Measurements from ENCODE around the gene GPRIN3. TPM values are rescaled to one million over a fixed set of nuclear protein-coding genes. Genes with fewer than 3 reads are reported as not detected.

Gene GPRIN3
- total and polyA plus RNA-seq, 2 experiments from 2014 or later: 0.74 to 3.2 TPM

- TF ChIP-seq REST (IDR thresholded peaks at IDR 0.05; ENCODE audit: unreplicated experiment) (no peak), CREB1 (CRISPR knock-in tag; IDR thresholded peaks at IDR 0.05; ENCODE audit: low read depth) (no peak), ETS1 (IDR thresholded peaks at IDR 0.05) (no peak), POLR2AphosphoS5 (IDR thresholded peaks at IDR 0.05; ENCODE audit: low read depth) (no peak), EZH2 (IDR thresholded peaks at IDR 0.05; ENCODE audit: low read depth, unreplicated experiment) (no peak), NANOG (IDR thresholded peaks at IDR 0.05; ENCODE audit: borderline replicate concordance) (no peak)
- TF ChIP-seq, protein P1, sequence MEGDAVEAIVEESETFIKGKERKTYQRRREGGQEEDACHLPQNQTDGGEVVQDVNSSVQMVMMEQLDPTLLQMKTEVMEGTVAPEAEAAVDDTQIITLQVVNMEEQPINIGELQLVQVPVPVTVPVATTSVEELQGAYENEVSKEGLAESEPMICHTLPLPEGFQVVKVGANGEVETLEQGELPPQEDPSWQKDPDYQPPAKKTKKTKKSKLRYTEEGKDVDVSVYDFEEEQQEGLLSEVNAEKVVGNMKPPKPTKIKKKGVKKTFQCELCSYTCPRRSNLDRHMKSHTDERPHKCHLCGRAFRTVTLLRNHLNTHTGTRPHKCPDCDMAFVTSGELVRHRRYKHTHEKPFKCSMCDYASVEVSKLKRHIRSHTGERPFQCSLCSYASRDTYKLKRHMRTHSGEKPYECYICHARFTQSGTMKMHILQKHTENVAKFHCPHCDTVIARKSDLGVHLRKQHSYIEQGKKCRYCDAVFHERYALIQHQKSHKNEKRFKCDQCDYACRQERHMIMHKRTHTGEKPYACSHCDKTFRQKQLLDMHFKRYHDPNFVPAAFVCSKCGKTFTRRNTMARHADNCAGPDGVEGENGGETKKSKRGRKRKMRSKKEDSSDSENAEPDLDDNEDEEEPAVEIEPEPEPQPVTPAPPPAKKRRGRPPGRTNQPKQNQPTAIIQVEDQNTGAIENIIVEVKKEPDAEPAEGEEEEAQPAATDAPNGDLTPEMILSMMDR (conservative IDR thresholded peaks at IDR 0.05; ENCODE audit: low read depth in 2 of 2): no peak
These were observed 31.3 kb downstream of the GPRIN3 start (continued) for GRCh38 chr4:89276296-89276695.

DNA sequence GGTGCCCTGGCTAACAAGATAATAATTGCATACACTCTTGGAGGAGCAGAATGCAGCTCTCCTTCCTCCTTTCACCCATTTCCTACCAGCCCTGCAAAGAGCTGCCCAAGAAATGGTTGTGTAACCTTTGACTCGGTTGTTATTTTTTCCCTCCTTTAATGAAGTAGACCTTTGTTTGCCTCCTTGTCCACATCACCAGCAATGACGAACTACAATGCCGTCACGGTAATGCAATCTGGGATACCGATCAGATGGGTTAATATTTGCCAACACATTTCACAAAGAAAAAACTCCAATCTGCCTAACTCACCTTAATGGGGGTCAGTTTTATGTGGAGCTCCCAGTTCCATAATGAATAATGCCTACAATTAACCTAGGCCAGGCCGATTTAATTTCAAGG lies 32.0 kb downstream of the GPRIN3 start:
- no peaks in the 10 kb centered on the region for H3K27me3 ChIP-seq (ENCODE audit: insufficient read depth)
- DNase-seq (ENCODE audit: low spot score) (no peak), ATAC-seq (no peak)
- no peaks in the 10 kb centered on the region; the same call in 2 of the 3 replicates for H3K36me3 Mint-ChIP-seq (ENCODE audit: low read depth)
- H3K79me2 ChIP-seq (replicated peaks; ENCODE audit: insufficient read depth): no peaks in the 10 kb centered on the region
- TF ChIP-seq POLR2AphosphoS5 (IDR thresholded peaks at IDR 0.05; ENCODE audit: low read depth): no peak
- TF ChIP-seq ETS1 (IDR thresholded peaks at IDR 0.05): no peak
- TF ChIP-seq, protein P1 (conservative IDR thresholded peaks at IDR 0.05; ENCODE audit: low read depth in 2 of 2): no peak
- no peak for TF ChIP-seq NANOG (IDR thresholded peaks at IDR 0.05; ENCODE audit: borderline replicate concordance)
- H3K4me1 Mint-ChIP-seq: no peaks in the 10 kb centered on the region
- H3K9me2 ChIP-seq (ENCODE audit: insufficient read depth): peaks cover 8% of the 10 kb centered on the region; the same call in 1 of the 2 replicates
- H3F3A ChIP-seq (replicated peaks; ENCODE audit: low read depth): no peaks in the 10 kb centered on the region
- no peak overlapping the region for H3K27ac Mint-ChIP-seq
- H3K27ac ChIP-seq (ENCODE audit: low read depth): no peak overlapping the region
- no peaks in the 10 kb centered on the region for H4K20me1 ChIP-seq (replicated peaks; ENCODE audit: insufficient read depth)
- no peaks in the 10 kb centered on the region for H3K4me1 ChIP-seq (ENCODE audit: insufficient read depth)
- no peaks in the 10 kb centered on the region for H3K27me3 Mint-ChIP-seq (ENCODE audit: insufficient read depth, low read depth, poor library complexity)
- H3K4me2 ChIP-seq: no peak overlapping the region
- no peak overlapping the region for H3K4me3 ChIP-seq
- H3K36me3 ChIP-seq (ENCODE audit: insufficient read depth): no peaks in the 10 kb centered on the region
- H2AFZ ChIP-seq: no peak overlapping the region
- no peaks in the 10 kb centered on the region for H3K9me3 Mint-ChIP-seq
- H3K4me3 Mint-ChIP-seq: no peak overlapping the region

Data from GM23338 (cell line).